GM19397 (cell line): ENCODE results near the gene OBSCN.
"Not testable (repeated sequence)": the region's sequence is repeated elsewhere in the genome, so short reads cannot be mapped to it uniquely, and the experiment has no call there.

Source experiments
- ATAC-seq: cut with Tn5 transposase; IDR thresholded peaks from one replicate; pipeline ENCODE4 v1.9.1; 2021; ENCODE audit warnings: mild to moderate bottlenecking, moderate library complexity; ENCODE audit not compliant: unreplicated experiment

Gene OBSCN

DNA sequence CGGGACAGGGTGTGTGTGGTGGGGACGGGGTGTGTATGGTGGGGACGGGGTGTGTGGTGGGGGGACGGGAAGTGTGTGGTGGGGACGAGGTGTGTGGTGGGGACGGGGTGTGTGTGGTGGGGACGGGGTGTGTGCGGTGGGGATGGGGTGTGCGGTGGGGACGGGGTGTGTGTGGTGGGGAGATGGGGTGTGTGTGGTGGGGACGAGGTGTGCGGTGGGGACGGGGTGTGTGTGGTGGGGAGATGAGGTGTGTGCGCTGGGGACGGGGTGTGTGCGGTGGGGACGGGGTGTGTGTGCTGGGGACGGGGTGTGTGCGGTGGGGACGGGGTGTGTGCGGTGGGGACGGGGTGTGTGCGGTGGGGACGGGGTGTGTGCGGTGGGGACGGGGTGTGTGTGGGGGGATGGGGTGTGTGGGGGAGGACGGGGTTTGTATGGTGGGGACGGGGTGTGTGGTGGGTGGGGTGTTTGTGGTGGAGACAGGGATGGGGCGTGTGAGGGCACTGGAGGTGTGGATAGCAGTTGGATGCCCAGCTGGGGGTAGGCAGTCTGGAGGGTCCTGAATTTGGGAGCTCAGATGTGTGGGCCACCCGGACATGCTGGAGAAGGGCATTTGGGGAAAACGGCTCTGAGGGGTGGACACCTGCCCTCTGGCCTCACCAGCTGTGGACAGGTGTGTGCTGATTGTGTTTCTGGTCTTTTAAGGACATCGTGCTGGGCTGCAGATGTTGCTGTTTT lies 25.4 kb upstream of the OBSCN start:
- ATAC-seq, result no peak

DNA sequence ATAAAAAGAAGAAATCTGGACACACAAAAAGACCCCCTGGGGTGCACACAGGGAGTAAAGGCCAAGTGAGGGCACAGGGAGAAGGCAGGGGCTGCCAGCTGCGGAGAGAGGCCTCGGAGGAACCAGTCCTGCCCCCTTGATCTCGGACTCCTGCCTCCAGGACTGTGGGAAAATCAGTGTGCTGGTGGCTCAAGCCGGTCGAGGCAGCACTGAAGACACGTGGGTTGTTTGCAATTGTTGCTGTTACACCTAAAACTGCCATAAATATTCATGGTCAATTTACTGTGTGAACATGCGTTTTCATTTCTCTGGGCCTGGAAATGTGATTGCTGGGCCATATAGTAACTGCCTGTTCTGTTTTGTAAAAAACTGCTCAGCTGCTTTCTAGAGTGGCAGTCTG lies 23.7 kb upstream of the OBSCN start:
- ATAC-seq, result no peak

DNA sequence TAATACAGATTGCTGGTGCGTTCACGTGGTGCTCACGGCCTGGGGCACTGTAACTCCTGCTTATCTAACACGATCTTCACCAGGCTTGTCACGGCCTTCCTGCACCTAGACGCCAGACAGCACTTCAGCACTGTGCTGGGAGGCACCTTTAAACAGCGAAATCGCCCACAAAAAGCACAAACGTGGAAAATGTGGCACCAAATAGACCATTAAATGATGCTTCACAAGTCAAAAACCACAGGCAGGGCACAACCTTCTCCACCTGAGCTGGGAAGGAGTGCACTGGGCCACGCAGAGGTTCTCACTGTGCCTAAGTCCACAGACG lies 22.2 kb upstream of the OBSCN start:
- no peak for ATAC-seq

GRCh38 chr1:228188249-228188648 lies 19.6 kb upstream of the OBSCN start:
- not testable (repeated sequence) for ATAC-seq

GRCh38 chr1:228190182-228190581 lies 17.7 kb upstream of the OBSCN start:
- no peak for ATAC-seq

DNA sequence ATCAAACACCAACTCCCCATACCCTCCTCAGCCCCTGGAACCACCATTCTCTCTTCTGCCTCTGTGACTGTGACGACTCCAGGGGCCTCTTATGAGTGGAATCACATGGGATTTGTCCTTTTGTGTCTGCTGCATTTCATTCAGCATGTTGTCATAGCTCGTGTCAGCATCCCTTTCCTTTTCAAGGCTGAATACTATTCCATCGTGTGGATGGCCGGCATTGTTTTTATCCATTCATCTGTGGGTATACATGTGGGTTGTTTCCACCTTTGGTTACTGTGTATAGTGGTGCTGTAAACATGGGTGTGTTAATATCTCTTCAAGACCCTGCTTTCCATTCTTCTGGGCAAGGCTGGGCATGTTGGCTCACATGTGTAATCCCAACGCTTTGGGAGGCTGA lies 17.1 kb upstream of the OBSCN start:
- ATAC-seq, result no peak

DNA sequence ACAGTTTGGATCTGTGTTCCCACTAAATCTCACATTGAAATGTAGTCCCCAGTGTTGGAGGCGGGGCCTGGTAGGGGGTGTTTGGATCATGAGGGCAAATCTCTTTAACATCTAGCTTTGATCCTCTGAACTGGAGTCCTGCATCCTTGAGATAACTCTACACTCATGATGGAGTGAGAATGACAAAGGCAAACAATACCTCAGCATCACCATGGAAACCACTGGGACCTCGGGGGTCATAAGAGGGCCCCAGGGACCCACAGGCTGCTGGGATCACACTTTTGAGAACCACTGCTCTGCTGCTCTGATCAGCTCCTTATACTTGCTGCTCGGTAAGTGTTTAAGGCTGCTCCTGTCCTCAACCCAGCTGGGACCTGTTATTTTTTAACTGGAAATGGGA lies 13.4 kb upstream of the OBSCN start:
- no peak for ATAC-seq

GRCh38 chr1:228194921-228195812 lies 12.7 kb upstream of the OBSCN start:
- ATAC-seq, result no peak

DNA sequence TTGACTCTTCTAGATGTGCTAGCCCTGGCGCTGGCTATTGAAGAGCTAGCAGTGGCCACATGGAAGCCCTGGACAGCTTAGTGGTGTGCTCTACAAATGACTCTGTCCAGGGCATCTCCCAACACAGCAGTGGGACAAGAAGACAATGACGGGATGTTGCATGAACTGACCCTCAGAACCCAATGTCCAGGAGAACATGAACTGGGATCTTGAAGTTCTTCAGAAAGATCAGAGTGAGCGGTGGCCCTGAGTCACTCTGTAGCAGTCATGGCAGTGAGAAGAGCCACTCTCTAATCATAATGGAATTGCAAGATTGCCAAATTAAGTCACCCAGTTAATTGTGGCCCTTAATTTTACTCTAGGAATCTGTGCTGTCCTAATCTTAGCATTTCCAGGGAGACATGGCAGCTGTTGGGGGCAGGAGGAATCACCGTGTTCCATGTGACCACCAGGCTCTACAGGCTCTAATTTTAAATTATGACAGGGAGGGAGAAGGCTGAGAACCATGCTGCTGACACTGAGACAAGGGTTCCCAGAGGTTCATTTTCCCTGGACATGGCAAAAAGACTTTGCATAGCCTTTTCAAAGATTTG lies 10.2 kb upstream of the OBSCN start:
- no peak for ATAC-seq

GRCh38 chr1:228198977-228199590 lies 8.8 kb upstream of the OBSCN start:
- no peak for ATAC-seq

DNA sequence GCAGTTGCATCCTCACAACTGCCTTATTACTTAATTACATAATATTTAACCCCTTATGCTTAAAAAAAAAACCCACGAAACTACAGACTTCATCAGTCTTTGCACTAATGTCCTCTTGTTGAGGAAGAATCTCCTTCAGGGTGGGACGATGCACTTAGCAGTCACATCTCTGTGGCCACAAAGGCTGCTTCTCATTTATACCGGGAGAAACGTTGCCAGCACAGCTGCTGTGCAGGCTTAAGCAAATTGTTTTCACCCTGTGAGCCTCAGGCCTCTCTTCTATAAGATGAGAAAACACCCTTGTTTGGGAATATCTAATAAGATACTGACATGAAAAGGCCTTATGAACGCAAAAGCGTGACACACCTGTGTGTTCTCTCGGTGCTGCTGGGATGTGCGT lies 2.9 kb upstream of the OBSCN start:
- ATAC-seq, result no peak

DNA sequence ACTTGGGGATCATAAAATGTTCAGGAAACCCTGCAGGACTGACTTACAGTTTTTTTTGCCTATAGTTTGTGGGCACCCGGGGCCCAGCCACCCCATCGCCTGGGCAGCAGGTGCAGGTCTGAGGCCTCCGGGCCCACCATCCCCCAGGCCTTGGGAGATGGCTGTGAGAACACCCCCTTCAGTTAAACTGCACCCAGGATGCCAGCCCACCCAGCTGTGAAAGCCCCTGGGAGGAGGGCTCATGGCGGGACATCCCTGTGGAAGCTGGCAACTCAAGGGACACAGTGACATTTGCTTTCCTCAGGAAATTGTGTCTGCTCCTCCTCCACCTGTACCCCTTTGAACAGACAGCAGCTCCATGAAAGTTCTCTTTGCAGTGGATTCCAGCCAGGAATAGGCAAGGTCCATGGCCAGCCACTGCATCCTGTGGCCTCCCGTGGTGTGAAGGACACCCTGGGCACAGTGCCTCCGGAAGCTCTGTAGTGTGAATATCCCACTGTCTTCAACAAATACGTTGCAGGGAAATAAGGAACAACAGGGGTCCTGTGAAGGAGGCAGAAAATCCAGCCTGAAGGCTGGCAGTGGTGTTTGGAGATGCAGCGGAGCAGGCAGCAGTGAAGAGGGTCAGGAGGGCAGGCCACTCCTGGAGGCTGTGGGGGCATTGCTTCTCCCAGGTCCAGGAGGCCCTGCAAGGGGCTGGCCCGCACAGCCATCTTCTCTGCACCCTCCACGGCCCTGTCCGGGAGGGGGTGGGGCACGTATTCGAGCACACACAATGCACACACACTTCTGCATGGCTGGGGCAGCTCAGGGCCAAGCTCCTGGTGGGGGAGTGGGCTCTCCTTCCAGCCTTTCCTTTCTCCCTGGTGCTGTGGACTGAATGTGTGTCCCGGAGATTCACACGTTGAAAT lies 2.1 kb upstream of the OBSCN start:
- no peak for ATAC-seq

DNA sequence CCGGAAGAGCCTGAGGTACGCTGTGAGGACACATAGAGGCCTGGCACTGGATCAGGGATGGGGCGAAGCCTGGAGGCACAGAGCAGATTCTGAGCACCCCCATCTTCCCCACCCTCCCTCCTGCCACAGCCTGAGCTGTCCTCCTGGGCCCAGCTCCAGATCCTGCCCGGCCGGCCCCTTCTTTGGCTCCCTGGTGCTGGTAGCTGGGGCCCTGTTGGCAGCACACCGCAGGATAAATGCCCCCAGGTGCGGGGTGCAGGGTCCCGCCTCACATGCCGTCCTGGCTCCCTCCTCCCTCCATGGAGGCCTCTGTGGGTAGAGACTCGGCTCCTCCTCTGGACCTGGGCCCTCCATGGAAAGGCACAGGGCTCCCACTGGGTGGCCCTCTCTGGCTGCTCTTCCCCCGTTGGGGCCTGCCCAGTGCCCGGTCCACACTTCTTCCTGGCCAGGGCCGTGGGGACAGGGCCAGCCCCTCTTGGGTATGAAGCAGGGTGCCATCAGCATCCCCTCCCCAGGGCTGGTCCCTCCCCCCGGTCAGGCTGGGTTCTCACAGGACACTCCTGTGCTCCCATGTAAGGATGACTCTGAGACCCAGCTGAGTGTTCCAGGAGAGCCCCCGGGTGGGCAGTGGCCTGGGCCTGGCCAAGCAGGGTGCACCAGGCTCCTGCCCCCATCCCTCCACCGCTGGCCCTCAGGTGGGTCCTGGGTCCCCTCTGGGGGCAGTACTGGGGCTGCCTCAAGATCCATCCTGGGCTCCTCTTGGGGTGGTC lies 1.1 kb upstream of the OBSCN start:
- no peak for ATAC-seq

GRCh38 chr1:228207381-228207810 lies 448 bp upstream of the OBSCN start:
- no peak for ATAC-seq

- ATAC-seq, result no peak
These were observed 1.1 kb downstream of the OBSCN start for GRCh38 chr1:228208831-228209551.

DNA sequence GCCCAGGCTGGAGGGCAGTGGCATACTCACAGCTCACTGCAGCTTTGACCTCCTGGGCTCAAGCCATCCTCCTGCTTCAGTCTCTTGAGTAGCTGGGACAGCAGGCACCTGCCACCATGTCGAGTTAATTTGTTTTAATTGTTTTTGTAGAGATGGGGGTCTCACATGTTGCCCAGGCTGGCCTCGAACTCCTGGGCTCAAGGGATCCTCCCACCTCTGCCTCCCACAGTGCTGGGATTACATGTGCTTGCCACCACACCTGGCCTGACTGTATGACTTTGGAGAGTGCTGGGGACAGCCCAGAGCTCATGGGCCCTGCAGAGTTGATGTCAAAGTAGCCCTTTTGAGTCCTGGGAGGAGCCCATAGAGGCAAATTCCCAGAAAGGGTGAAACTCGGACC lies 1.8 kb downstream of the OBSCN start:
- ATAC-seq, result no peak

- no peak for ATAC-seq
These were observed 2.3 kb downstream of the OBSCN start for GRCh38 chr1:228210076-228210651.

- ATAC-seq, result no peak
These were observed 3.1 kb downstream of the OBSCN start for GRCh38 chr1:228210712-228211530.
